Lower lobe of right lung (tissue), 2 donors: ENCODE results near the gene B4GAT1. TPM values are rescaled to one million over a fixed set of nuclear protein-coding genes. Genes with fewer than 3 reads are reported as not detected.
"Not testable (repeated sequence)": the region's sequence is repeated elsewhere in the genome, so short reads cannot be mapped to it uniquely, and the experiment has no call there.

Source experiments
- ATAC-seq, 2 donors: fragments of 200-7000 bp; cut with Tn5 transposase; one replicate each; pipeline ENCODE4 v1.9.1; 2020 to 2022; ENCODE audit warnings: mild to moderate bottlenecking in 2 of 2, moderate library complexity in 2 of 2
- DNase-seq: peaks from one replicate; pipeline ENCODE4 v3.0.0-alpha.2; 2020
- H3K27ac ChIP-seq: fragments of 200-600 bp; one replicate; pipeline ENCODE4 v1.8.0; 2022
- H3K27me3 ChIP-seq: fragments of 200-600 bp; one replicate; pipeline ENCODE4 v1.8.0; 2022; ENCODE audit warnings: low read depth
- H3K36me3 ChIP-seq: fragments of 200-600 bp; one replicate; pipeline ENCODE4 v1.8.0; 2022; ENCODE audit warnings: mild to moderate bottlenecking
- H3K4me1 ChIP-seq: fragments of 200-600 bp; one replicate; pipeline ENCODE4 v1.8.0; 2022
- H3K4me3 ChIP-seq: fragments of 200-600 bp; one replicate; pipeline ENCODE4 v1.8.0; 2022; ENCODE audit warnings: mild to moderate bottlenecking
- H3K9me3 ChIP-seq: fragments of 200-600 bp; one replicate; pipeline ENCODE4 v1.8.0; 2022
- CTCF ChIP-seq: fragments of 200-600 bp; IDR thresholded peaks from one replicate; pipeline ENCODE4 v1.8.0; 2022; ENCODE audit warnings: antibody characterized with exemption, mild to moderate bottlenecking
- intact Hi-C: fragments of 100-400 bp; cut with DNase I; formaldehyde crosslinking; loops from one replicate; pipeline ENCODE4 v1.11.0; 2022
- long read RNA-seq: library from polyadenylated mRNA; unstranded; transcript quantifications from one replicate; pipeline ENCODE4 v2.0.0, GENCODE V29; 2021
- total RNA-seq: library from RNA; stranded (reverse); fragmentation: NEBNext Ultra II Directional; extraction: Animal tissue kit (Norgen Biotek cat#: 25700); gene quantifications from one replicate; pipeline ENCODE4 v1.2.1, GENCODE V29; 2021
- donor health status: DM: no; HTN: yes; CAD: no; lungs with severe emphysema.

Gene B4GAT1
- total RNA-seq, result 22.6 TPM
- long read RNA-seq, transcript B4GAT1-201 (2 exons, 2,072 nt), result major isoform, 43 of 44 reads
- long read RNA-seq, partial matches to known transcripts, result 1 of 44 reads
- long read RNA-seq, other reads (novel, unspliced or antisense), result 0 of 44 reads

DNA sequence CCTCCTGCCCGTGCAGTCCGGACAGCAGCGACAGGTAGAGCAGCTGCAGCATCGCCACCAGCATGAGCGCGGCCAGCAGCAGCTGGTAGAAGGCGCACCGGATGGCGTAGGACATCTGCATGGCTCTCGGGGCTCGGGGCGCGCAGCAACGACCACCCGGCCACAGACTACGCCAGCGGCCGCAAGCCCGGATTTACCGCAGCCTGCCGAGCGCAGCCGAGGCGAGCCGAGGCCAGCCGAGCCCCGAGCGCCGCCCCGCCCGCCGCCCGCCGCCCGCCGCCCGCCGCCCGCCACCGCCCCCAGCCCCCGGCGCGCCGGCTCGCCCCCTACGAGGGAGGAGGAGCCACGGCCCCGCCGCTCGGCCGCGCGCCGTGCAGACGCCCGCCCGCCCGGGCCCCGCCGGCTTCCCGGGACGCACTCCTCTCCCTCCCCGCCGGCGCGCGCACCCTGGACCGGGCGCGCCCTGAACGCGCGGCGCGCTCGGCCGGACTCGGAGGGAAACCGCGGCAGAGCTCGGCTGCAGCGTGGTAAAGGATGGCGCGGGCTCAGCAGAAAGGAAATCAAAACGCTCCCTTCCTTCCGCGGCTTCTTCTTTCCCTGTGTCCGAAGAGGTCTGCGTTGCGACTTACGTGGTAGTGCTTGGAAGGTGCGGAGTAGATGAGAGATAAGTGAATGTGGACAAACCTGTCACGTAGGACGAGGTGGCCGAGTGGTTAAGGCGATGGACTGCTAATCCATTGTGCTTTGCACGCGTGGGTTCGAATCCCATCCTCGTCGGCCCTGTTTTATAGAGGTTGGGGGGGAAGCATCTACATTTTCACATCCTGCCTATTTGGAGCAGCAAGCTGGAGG lies at the start of gene B4GAT1:
Gene B4GAT1 (minus strand): TSS at position 205 of the 852 bp plus-strand sequence. CDS start 84 bp downstream, at position 121.
- no peak for TF ChIP-seq CTCF
- Histone ChIP-seq H3K4me1 (peaks cover 39% of the 10 kb centered on the region), H3K9me3 (no peaks in the 10 kb centered on the region), H3K27ac (peak within 1 kb of the TSS; percentile 89), H3K4me3 (peak within 1 kb of the TSS; percentile 85), H3K36me3 (peaks cover under 1% of the 10 kb centered on the region), H3K27me3 (no peaks in the 10 kb centered on the region)
- intact Hi-C loops, result no loop called here
- peak; percentile 81 to 84 for ATAC-seq
- DNase-seq, result peak; percentile 84

DNA sequence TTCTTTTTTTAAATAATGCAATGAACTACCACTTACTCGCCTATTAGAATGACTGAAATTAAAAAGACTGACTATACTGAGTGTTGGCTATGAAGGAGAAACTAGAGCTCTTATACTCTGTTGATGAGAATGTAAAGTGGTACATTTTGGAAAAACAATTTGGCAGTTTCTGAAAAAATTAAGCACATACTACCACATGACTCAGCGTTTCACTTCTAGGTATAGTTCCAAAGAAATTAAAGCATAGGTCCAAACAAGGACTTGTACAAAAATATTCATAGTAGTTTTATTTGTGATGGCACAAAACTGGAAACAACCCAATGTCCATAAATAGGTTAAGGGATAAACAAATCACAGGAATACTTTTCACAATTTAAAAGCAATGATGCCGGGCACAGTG lies 46.5 kb upstream of the B4GAT1 start:
- H3K27me3 ChIP-seq, result peaks cover 6% of the 10 kb centered on the region
- H3K4me1 ChIP-seq, result no peaks in the 10 kb centered on the region
- no peak overlapping the region for H3K4me3 ChIP-seq
- no peak overlapping the region for H3K27ac ChIP-seq
- ATAC-seq (no peak), DNase-seq (no peak)
- no peaks in the 10 kb centered on the region for H3K9me3 ChIP-seq
- no peak for TF ChIP-seq CTCF
- intact Hi-C loops, result no loop called here
- H3K36me3 ChIP-seq, result no peaks in the 10 kb centered on the region

DNA sequence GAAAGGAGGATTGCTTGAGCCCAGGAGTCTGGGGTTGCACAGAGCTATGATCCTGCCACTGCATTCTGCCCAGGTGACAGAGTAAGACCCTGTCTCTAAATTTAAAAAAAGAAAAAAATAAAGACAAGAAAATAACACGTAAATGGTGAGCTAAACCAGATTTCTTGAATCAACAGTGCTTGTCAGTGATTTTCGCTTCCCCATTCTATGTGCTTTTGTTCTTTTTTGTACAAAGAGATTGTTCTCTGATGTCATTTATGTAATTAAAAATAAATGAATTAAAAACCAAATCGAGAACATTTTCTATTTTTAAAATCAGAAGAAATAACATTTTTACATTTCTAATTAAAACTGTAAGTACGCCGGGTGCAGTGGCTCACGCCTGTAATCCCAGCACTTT lies 43.9 kb upstream of the B4GAT1 start:
- Histone ChIP-seq H3K4me1 (peaks cover 2% of the 10 kb centered on the region), H3K36me3 (no peaks in the 10 kb centered on the region), H3K9me3 (no peaks in the 10 kb centered on the region), H3K27ac (no peak overlapping the region), H3K4me3 (no peak overlapping the region), H3K27me3 (peaks cover 6% of the 10 kb centered on the region)
- intact Hi-C loops, result no loop called here
- no peak for TF ChIP-seq CTCF
- ATAC-seq (no peak), DNase-seq (no peak)

DNA sequence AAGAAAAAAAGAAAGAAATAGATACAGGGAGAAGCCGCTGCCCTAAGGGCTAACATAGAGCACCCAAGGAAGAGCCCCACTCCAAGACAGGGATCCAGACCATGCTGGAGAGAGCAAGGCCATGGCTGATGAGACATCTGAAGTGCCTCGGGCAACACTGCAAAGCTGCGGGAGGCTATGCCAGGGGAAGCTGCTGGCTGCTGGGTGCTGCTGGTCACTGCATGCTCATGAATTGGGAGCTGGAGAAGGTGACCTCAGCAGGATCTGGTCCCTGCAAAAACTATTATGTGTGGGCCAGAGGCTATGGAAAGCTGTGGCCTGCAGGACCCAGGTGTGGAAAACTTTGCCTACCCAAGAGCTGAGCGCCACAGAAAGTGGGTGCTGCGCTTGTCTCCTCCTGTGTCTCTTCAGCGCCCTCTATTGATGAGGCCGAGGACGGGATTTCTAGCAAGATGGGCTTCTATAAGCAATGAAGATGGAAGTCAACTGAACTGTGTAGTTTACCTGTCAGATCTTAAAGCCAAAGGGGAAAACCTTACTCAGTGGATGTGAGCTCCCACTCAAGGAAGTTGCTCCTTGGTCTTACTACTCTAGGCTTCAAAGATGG lies 41.5 kb upstream of the B4GAT1 start:
- peak; percentile 76 to 84 for ATAC-seq
- intact Hi-C loops, result no loop called here
- H3K27me3 ChIP-seq, result peaks cover 6% of the 10 kb centered on the region
- peak; percentile 78 for DNase-seq
- H3K36me3 ChIP-seq, result no peaks in the 10 kb centered on the region
- H3K4me1 ChIP-seq, result peaks cover 7% of the 10 kb centered on the region
- no peak overlapping the region for H3K4me3 ChIP-seq
- peak; percentile 77 for TF ChIP-seq CTCF
- no peak overlapping the region for H3K27ac ChIP-seq
- no peaks in the 10 kb centered on the region for H3K9me3 ChIP-seq

DNA sequence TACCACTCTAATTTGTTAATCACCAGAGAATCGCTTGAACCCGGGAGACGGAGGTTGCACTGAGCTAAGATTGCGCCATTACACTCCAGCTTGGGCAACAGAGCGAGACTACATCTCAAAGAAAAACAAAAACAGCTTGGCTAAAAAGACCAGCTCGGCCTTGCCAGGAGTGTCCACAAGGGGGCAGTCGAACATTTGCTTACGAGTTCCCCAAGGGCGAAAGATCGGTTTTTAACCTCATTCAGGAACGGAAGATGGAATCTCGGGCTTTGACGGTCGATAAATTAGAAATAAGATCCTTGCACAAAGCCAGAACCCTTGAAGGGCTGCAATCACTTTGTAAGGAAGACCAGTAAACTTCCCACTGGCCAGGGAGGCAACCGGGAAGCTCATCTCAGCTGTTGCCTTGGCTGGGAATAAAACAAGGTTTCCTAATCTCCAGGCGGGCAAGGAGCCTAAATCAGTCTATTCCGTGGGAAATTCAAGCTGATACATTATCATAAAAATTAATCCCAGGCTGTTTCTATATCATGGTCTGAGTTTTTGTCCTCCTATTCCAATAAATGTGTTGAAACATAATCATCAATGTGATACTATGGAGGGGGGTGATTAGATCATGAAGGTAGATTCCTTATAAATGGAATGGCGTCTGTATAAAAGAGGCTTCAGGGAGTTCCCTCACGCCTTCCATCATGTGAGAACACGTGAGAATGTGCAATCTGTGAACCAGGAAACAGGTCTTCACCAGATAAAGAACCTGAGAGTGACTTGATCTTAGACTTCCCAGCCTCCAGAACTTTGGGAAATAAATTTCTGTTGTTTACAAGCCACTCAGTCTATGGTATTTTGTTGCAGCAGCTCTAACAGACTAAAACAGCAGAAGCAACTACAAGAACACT lies 39.0 kb upstream of the B4GAT1 start:
- DNase-seq, result peak; percentile 90
- Histone ChIP-seq H3K36me3 (no peaks in the 10 kb centered on the region), H3K9me3 (no peaks in the 10 kb centered on the region), H3K27me3 (no peaks in the 10 kb centered on the region), H3K4me3 (peak overlapping the region; percentile 35), H3K4me1 (peaks cover 7% of the 10 kb centered on the region), H3K27ac (no peak overlapping the region)
- intact Hi-C loops, result no loop called here
- ATAC-seq, result peak; percentile 82 to 86
- peak; percentile 94 for TF ChIP-seq CTCF

DNA sequence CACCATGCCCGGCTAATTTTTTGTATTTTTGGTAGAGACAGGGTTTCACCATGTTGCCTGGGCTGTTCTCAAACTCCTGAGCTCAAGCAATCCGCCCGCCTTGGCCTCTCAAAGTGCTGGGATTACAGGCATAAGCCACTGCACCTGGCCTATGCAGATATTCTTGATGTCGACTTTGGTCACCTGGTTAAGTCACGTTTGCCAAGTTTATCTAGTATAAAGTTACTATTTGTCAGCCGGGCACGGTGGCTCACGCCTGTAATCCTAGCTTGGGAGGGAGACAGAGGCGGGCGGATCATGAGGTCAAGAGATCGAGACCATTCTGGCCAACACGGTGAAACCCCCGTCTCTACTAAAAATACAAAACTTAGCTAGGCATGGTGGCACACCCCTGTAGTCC lies 36.9 kb upstream of the B4GAT1 start:
- ATAC-seq, DNase-seq, H3K9me3 ChIP-seq, intact Hi-C loops, H3K4me1 ChIP-seq, H3K27me3 ChIP-seq, H3K27ac ChIP-seq, H3K4me3 ChIP-seq, H3K36me3 ChIP-seq: not testable (repeated sequence)

DNA sequence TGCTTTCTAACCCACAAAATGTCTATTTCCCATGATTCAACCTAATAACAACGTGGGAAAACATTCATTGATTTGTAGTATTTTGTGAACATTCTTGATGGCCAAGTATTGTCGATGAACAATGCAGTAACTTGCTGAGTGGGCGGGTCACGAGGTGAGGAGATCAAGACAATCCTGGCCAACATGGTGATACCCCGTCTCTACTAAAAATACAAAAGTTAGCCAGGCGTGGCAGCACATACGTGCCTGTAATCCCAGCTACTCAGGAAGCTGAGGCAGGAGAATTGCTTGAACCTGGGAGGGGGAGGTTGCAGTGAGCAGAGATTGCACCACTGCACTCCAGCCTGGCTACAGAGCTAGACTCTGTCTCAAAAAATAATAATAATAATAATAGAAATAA lies 32.8 kb upstream of the B4GAT1 start:
- ATAC-seq, H3K9me3 ChIP-seq, intact Hi-C loops, H3K4me1 ChIP-seq, H3K27ac ChIP-seq, H3K27me3 ChIP-seq, H3K4me3 ChIP-seq, H3K36me3 ChIP-seq, DNase-seq: not testable (repeated sequence)
